HG03139 (cell line): ENCODE measurements around the gene CTTNBP2NL.

Experiments
- ATAC-seq: cut with Tn5 transposase; IDR thresholded peaks from one replicate; pipeline ENCODE4 v1.9.1; 2021; ENCODE audit not compliant: unreplicated experiment

CTTNBP2NL gene

DNA sequence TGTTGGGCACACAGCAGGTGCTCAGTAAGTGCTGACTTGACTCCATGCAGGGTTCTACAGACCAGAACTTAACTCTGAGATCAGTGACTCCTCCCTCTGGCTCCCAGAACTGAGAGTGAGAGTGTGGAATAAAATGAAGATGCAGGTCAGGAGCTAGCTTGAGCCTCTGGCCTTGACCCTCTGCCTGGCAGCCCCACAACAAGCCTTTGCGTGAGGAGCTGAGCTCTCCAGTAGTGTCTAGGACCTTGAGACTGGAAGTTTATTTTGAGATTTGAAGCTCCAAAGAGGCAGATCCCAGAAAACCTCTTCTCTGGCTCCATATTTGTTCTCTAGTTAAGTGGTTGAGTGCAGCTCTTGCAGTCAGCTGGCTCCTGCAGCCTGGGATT lies 109.4 kb downstream of the CTTNBP2NL start:
- no peak for ATAC-seq

DNA sequence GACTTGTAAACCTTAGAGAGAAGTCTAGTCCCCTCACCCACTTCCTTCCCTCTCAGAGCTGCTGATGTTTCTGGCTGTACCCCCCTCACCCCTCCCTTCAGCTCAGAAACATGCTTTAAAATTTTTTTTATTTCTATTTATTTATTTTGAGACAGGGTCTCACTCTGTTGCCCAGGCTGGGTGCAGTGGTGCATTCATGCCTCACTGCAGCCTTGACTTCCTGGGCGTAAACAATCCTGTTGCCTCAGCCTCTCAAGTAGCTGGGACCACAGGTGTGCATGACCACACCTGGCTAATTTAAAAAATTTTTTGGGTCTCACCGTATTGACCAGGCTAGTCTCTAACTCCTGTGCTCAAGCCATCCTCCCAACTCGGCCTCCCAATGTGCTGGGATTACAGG lies 109.9 kb downstream of the CTTNBP2NL start:
- ATAC-seq: no peak

DNA sequence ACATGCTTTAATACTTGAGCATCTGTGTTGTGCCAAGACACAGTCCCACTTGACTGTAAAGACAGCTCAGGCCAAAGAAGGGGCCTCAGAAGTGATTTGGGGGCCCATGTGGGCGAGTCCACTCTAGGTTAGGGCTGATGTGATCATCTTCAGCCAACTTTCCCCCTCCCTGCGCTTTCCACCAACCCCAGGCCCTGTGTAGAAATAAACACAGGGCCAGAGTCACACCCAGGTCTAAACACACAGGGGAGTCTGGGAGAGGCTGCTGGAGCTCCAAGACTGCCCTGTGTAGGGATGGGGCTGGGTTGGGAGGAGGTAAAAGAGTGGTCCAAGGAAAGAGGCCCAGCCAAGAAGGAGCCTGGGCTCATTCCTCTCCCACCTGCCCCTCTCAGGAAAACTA lies 110.3 kb downstream of the CTTNBP2NL start:
- ATAC-seq: no peak

- no peak for ATAC-seq
Measured at GRCh38 chr1:112506731-112507130, 110.7 kb downstream of the CTTNBP2NL start.

- ATAC-seq: no peak
Measured at GRCh38 chr1:112507336-112507735, 111.3 kb downstream of the CTTNBP2NL start.

DNA sequence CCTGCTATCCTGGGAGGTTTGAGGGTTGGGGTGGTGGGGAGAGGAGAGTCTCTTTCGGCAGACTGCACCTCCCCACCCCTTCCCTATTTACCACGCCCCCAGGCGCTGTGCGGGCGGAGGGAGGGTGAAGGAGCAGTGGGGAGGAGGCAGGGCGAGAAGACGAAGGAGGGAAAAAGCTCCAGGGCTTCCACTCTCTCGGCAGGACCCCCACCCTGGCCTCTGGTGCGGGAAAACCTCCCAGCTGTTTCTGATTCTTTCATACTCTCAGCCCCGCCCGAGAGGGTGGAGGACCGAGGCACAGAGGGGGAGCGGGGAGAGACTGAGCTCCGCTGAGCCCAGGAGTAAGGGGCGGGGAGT lies 111.9 kb downstream of the CTTNBP2NL start:
- no peak for ATAC-seq

DNA sequence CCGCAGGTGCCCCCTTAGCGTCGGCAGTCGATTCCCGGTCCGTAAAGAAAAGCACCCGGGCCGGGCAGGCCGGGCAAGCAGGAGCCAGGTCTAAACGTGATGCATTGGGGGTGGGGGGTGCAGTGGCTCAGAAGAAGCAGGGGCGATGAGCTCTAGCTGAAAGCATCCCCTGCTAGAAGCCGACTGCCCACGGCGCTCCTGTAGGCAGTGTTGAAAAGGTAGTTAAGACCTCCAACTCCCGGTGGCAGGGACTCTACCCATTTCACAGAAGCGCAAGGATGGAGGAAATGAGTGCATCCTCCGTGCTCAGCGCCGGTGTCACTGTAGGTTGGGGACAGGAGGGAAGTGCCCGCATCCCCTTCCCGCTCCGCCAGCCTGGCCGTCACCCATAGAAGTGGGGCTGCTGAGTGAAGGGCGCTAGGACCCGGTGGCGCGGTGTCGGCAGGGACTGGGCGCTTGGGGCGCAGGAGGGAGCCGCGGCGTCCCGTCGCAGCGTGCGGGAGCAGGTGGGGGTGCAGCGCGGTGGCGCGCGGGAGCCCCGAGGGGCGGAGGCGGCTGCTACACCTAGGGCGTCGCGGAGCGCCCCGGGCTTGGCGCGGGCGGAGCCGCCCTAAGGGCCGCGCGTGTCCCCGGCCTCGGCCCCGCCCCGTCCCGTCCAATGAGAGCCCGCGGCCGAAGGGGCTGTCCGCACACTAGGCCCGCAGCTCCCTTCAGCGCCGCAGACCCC lies 112.4 kb downstream of the CTTNBP2NL start, which contains the start of gene WNT2B:
WNT2B (plus strand) TSS at position 688 of the 727 bp plus-strand sequence. CDS start 298 bp downstream, outside the sequence.
- ATAC-seq: no peak

GRCh38 chr1:112509005-112509659 lies 113.1 kb downstream of the CTTNBP2NL start:
- ATAC-seq: no peak

DNA sequence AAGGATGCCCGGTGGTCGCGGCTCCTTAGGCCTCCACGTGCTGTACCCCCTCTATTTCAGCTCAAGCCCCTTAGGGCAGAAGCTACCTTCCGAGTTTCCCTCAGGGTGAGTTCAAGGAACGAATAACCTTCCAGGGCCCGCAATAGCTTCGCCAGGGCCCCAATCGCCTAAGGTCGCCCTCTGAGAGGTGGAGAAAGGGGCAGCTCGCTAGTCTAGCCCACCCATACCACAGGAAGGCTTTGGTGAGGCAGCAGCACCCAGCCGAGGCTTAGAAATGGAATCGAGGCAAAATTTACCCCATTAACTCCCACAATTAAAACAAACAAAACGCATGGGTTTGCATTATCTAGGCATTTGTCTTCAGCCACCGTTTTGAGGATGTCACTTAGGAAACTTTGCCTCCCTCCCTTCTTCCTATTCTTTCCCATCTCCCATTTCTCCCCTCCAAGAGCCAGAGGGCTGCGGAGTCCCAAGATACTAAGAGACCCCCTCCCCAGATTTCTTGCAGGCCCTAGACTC lies 113.7 kb downstream of the CTTNBP2NL start:
- no peak for ATAC-seq

DNA sequence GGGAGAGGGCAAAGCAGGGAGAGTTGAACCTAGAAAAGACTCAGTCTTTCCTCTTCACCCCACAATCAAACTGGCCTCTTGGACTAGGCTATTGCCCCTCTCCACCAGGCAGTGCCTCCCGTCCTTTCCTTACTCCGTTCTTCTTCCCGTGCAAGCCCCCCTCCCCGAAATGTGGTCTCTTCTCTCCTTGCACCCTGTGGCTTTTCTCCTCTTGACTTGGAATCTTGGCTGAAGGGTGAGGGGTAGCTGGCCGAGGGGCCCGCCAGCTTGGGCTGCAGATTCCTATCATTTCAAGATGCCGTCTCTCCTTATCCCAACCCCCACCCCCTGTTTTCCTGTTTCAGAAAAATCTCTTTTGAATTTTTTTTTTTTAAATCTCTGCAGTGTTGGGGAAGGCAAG lies 114.3 kb downstream of the CTTNBP2NL start:
- ATAC-seq: no peak
